Measurements from ENCODE around the gene BMPR1B.

GRCh38 chr4:95191537-95191936 is 433.8 kb downstream of the BMPR1B start:
- TF ChIP-seq, protein P1, sequence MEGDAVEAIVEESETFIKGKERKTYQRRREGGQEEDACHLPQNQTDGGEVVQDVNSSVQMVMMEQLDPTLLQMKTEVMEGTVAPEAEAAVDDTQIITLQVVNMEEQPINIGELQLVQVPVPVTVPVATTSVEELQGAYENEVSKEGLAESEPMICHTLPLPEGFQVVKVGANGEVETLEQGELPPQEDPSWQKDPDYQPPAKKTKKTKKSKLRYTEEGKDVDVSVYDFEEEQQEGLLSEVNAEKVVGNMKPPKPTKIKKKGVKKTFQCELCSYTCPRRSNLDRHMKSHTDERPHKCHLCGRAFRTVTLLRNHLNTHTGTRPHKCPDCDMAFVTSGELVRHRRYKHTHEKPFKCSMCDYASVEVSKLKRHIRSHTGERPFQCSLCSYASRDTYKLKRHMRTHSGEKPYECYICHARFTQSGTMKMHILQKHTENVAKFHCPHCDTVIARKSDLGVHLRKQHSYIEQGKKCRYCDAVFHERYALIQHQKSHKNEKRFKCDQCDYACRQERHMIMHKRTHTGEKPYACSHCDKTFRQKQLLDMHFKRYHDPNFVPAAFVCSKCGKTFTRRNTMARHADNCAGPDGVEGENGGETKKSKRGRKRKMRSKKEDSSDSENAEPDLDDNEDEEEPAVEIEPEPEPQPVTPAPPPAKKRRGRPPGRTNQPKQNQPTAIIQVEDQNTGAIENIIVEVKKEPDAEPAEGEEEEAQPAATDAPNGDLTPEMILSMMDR (IDR thresholded peaks at IDR 0.05; ENCODE audit: low read length) = no peak
- no peak for TF ChIP-seq EZH2phosphoT487 (IDR thresholded peaks at IDR 0.05; ENCODE audit: low read length)

All from MM.1S (cell line).